ENCODE measurements around the gene KSR2.
"Not testable (repeated sequence)": the region's sequence is repeated elsewhere in the genome, so short reads cannot be mapped to it uniquely, and the experiment has no call there.

KSR2 gene

DNA sequence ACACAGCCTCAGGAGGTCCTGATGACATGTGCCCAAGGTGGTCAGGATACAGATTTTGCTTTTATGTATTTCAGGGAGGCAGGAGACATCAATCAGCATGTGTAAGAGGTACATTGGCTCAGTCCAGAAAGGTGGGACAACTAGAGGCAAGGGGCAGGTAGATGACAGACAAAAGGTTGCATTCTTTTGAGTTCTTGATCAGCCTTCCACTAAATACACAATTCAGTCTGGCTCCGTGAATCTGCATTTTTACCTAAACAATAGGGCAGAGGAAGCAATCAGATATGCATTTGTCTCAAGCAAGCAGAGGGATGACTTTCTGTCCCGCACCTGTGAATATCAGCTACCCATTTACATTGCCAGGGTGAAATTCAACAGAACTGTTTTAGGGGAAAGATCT lies 178.6 kb downstream of the KSR2 start:
- H3K4me3 Mint-ChIP-seq = no peak overlapping the region

DNA sequence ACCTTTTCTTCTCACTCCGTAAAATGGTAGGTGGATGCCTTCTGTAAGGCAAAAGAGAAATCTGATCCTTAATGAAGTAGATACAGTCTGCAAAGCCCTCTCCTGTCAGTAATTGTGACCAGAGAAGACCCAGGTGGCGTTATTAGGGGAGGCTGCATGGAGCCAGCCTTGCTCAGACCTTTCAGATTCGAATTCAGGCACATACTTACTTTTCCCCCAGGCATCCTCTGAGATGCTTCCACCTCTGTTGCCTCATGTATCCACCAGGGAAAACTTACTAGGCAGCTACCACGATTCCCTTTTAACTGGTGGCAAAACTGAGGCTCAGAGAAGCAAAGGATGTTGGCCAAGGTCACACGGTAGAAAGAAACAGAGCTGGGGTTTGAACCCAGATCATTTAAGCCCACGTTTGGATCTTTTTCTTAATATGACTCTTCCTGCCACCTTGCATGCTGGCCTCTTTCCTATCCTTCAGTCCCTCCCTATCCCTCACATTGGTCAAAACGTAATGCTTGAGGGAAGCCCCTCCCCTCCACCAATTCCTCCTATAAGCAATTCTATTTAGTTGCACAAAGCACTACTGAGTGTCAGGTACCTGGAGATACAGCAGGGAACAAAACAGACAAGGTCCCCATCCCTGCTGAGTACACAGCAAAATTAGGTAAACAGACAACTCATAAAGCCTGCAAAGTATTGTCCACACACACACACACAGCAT lies 179.4 kb downstream of the KSR2 start:
- Mint-ChIP-seq H3K4me3 (no peak overlapping the region), H3K36me3 (no peaks in the 10 kb centered on the region), H3K4me1 (peaks cover 2% of the 10 kb centered on the region), H3K27me3 (peaks cover 4% of the 10 kb centered on the region), H3K27ac (no peak overlapping the region), H3K9me3 (peaks cover 6% of the 10 kb centered on the region)
- ATAC-seq (ENCODE audit: low read depth) (no peak), DNase-seq (ENCODE audit: low spot score in 2 of 2) (no peak)

More for the DNA sequence above, 178.6 kb downstream of the KSR2 start:
- Mint-ChIP-seq H3K27ac (no peak overlapping the region), H3K27me3 (peaks cover 4% of the 10 kb centered on the region), H3K4me1 (no peaks in the 10 kb centered on the region), H3K36me3 (no peaks in the 10 kb centered on the region), H3K9me3 (peaks cover 4% of the 10 kb centered on the region)
- no peak for DNase-seq (ENCODE audit: low spot score in 2 of 2)
- no peak for ATAC-seq (ENCODE audit: low read depth)

DNA sequence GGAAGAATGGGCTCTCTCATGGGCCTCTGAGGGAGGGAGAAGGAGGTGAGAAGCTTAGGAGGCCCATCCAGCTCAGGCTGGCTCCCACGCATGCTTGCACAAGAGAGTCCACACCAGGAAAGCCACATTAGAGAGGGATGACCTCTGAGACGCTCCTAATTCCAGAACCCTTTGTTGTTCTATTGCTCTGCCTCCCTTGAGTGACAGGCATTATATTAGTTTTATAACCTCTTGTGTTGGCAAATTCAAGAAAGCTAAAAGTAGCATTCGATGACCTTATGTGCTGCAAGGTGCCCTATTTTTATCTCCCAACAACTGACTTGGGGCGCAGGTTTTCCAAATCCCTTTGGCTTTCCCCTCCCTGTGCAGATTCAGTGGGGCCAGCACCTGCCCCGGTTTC lies 190.1 kb downstream of the KSR2 start:
- no peak overlapping the region for H3K4me3 Mint-ChIP-seq

DNA sequence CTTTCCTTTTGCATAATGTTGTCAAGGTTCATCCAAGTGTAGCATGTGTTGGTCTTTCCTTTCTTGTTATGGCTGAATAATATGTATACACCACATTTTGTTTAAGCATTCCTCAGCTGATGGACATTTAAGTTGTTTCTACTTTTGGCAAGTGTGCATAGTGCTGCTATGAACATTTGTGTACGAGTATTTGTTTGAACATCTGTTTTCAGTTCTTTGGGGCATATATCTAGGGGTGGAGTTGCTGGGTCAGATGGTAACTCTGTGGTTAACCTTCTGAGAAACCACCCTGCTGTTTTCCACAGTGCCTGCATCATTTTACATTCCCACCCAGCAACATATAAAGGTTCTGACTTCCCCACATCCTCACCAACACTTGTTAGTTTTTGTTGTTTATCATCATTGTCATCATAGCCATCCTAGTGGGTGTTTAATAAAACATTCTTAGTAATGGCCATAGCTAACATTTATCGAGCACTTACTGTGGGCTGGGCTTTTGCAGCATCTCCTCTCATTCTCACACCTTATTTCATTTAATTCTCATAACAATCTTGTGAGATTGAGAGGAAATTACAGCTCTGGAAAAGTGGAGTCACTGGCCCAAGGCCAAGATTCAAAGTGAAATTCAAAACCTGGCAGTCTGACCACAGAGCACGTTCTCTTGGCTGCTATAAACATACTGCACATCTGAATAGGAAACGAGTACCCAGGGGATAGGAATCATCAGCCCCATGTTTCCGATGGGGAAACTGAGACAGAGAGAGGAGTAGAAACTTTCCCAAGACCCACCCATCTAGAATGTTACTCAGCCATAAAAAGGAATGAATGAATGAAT lies 193.6 kb downstream of the KSR2 start:
- Mint-ChIP-seq H3K4me3 (no peak overlapping the region), H3K4me1 (no peaks in the 10 kb centered on the region), H3K27ac (no peak overlapping the region), H3K27me3 (no peaks in the 10 kb centered on the region), H3K36me3 (no peaks in the 10 kb centered on the region), H3K9me3 (no peaks in the 10 kb centered on the region)
- DNase-seq (ENCODE audit: low spot score in 2 of 2) = no peak
- no peak for ATAC-seq (ENCODE audit: low read depth)

More for the DNA sequence above, 190.1 kb downstream of the KSR2 start:
- Mint-ChIP-seq H3K36me3 (no peaks in the 10 kb centered on the region), H3K27me3 (no peaks in the 10 kb centered on the region), H3K4me1 (no peaks in the 10 kb centered on the region), H3K27ac (no peak overlapping the region), H3K9me3 (peaks cover 2% of the 10 kb centered on the region)
- ATAC-seq (ENCODE audit: low read depth) (no peak), DNase-seq (ENCODE audit: low spot score in 2 of 2) (no peak)

DNA sequence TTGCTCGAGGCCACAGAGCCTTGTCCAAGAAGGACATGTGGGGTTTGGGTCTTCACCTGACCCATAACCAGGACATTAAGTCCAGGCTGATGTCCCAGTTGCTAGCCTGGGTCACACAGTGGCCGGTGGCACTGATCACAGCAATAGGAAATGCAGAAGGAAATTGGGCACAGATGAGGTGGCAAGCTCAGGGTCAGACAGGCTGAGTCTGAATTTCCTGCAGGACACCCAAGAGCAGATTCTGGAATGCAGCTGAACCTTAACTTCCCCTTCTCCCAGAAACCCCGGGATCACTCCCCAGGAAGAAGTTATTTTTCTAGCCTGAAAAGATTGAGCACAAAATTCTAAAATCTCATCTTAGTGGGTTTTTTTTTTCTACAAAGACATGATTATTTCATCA lies 199.9 kb downstream of the KSR2 start:
- no peak overlapping the region for H3K4me3 Mint-ChIP-seq
- H3K4me1 Mint-ChIP-seq = no peaks in the 10 kb centered on the region
- ATAC-seq (ENCODE audit: low read depth) (no peak), DNase-seq (ENCODE audit: low spot score in 2 of 2) (no peak)
- H3K9me3 Mint-ChIP-seq = peaks cover 8% of the 10 kb centered on the region
- no peak overlapping the region for H3K27ac Mint-ChIP-seq
- H3K27me3 Mint-ChIP-seq = peaks cover 2% of the 10 kb centered on the region
- peaks cover 2% of the 10 kb centered on the region for H3K36me3 Mint-ChIP-seq

DNA sequence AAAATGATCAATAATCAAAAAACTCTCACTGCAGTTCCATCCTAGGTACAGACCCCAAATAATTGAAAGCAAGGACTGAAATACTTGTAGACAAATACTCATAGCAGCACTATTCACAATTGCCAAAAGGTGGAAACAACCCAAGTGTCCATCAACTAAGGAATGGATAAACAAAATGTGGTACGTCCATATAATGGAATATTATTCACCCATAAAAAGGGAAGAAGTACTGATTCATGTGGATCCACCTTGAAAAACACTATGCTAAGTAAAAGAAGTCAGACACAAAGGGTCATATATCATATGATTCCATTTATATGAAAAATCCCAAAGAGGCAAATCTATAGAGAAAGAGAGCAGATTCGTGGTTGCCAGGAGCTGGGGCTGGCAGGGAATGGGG lies 202.8 kb downstream of the KSR2 start:
- ATAC-seq (ENCODE audit: low read depth) (no peak), DNase-seq (ENCODE audit: low spot score in 2 of 2) (no peak)
- no peak overlapping the region for H3K4me3 Mint-ChIP-seq
- H3K27ac Mint-ChIP-seq = no peak overlapping the region
- peaks cover 2% of the 10 kb centered on the region for H3K36me3 Mint-ChIP-seq
- no peaks in the 10 kb centered on the region for H3K4me1 Mint-ChIP-seq
- H3K27me3 Mint-ChIP-seq = peaks cover 2% of the 10 kb centered on the region
- peaks cover 8% of the 10 kb centered on the region for H3K9me3 Mint-ChIP-seq

DNA sequence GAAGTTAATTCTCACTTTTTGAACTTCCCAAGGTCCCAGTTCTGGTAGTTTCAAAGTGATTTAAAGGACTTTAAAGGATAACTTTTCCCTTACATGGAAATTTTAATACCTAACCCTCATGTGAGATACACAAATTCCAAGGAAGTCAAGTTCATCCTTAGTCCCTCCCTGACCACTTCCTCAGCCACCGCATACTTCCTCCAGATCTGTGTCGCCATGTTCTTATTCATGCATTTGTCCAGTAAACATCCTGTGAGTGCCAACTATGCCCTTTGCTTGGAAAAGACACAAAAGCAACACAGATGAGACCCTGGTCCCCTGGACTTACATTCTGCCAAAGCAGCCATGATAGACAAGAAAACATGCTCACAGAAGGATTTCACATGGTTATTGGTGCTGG lies 206.6 kb downstream of the KSR2 start:
- peaks cover 2% of the 10 kb centered on the region for H3K36me3 Mint-ChIP-seq
- H3K4me1 Mint-ChIP-seq = no peaks in the 10 kb centered on the region
- no peak for ATAC-seq (ENCODE audit: low read depth)
- no peak for DNase-seq (ENCODE audit: low spot score in 2 of 2)
- H3K9me3 Mint-ChIP-seq = peaks cover 10% of the 10 kb centered on the region
- H3K27ac Mint-ChIP-seq = no peak overlapping the region
- H3K27me3 Mint-ChIP-seq = peaks cover 2% of the 10 kb centered on the region
- H3K4me3 Mint-ChIP-seq = no peak overlapping the region

DNA sequence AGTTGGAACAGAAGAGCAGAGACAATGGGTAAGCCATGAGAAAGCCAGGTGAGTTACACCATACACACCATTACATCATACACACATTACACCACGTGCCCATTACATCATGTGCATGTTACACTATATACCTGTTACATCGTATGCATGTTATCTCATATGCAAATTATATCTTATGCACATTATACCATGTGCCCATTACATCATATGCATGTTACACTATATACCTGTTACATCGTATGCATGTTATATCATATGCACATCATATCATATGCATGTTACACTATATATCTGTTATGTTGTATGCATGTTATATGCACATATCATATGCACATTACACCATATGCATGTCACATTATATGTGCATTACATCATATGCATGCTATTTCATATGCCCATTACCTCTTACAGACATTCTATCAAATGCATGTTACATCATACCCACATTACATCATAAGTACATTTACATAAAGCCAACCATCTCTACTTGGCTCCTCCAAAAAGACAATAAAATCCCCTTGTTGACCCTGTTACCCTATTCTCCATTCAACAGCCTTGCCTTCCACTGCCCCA lies 207.2 kb downstream of the KSR2 start:
- no peaks in the 10 kb centered on the region for H3K4me1 Mint-ChIP-seq
- no peak overlapping the region for H3K27ac Mint-ChIP-seq
- DNase-seq (ENCODE audit: low spot score in 2 of 2) (no peak), ATAC-seq (ENCODE audit: low read depth) (no peak)
- H3K9me3 Mint-ChIP-seq = peaks cover 10% of the 10 kb centered on the region
- H3K27me3 Mint-ChIP-seq = peaks cover 2% of the 10 kb centered on the region
- H3K4me3 Mint-ChIP-seq = no peak overlapping the region
- H3K36me3 Mint-ChIP-seq = peaks cover 2% of the 10 kb centered on the region

DNA sequence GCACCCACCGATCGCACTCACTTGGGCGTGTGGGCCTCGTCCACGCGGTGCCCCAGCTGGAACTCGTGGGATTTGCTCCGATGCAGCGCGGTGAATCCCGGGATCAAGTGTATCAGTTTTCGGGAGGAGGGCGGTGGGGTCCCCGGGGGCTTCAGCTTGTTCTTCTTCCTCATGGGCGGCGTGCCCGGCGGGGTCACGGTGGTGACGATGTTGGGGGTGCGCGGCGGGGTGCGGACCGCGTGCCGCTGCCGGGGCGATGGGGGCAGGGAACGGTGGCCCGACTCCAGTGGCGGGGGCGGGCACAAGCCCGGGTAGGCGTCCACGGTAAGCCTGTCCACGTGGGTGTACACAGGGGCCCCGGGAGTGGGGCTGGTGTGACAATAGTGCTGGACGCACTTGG lies 207.8 kb downstream of the KSR2 start:
- ATAC-seq (ENCODE audit: low read depth) = no peak
- Mint-ChIP-seq H3K4me3 (no peak overlapping the region), H3K9me3 (peaks cover 5% of the 10 kb centered on the region)

DNA sequence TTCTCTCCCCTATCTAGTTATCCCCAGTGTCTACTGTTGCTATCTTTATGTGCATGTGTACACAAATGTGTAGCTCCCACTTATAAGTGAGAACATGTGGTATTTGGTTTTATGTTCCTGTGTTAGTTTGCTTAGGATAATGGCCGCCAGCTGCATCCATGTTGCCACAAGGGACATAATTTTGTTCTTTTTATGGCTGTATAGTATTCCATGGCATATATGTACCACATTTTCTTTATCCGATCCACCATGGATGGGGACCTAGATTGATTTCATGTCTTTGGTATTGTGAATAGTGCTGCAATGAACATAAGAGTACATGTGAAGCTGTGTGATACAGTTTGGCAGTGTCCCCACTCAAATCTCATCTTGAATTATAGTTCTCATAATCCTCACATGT lies 218.1 kb downstream of the KSR2 start:
- H3K27me3 Mint-ChIP-seq = no peaks in the 10 kb centered on the region
- no peak for ATAC-seq (ENCODE audit: low read depth)
- no peak overlapping the region for H3K27ac Mint-ChIP-seq
- no peaks in the 10 kb centered on the region for H3K36me3 Mint-ChIP-seq
- no peaks in the 10 kb centered on the region for H3K4me1 Mint-ChIP-seq
- H3K4me3 Mint-ChIP-seq = no peak overlapping the region
- DNase-seq (ENCODE audit: low spot score in 2 of 2) = no peak
- peaks cover 12% of the 10 kb centered on the region for H3K9me3 Mint-ChIP-seq

More for the DNA sequence above, 207.8 kb downstream of the KSR2 start:
- Mint-ChIP-seq H3K4me1 (no peaks in the 10 kb centered on the region), H3K27ac (no peak overlapping the region), H3K36me3 (no peaks in the 10 kb centered on the region), H3K27me3 (peaks cover 2% of the 10 kb centered on the region)
- DNase-seq (ENCODE audit: low spot score in 2 of 2) = no peak

DNA sequence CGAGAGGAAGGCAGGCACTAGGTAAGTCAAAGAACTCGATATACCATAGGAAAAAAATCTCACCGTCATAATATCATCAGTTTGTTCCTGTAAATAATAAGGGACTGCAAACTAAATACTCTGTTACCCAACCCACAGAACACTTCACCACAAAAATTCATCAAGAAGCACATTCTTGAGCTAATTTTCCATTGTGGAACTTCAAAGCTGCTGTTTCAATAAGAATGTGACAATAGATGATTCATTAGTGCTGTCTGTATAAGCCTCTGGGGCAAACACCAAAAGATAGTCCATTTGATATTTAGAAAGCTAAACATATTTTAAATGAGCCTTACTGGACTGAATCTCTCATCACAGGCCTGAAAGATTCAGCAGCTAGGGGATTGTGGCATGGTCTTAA lies 219.4 kb downstream of the KSR2 start:
- Mint-ChIP-seq H3K9me3 (peaks cover 12% of the 10 kb centered on the region), H3K4me1 (no peaks in the 10 kb centered on the region), H3K27me3 (no peaks in the 10 kb centered on the region), H3K4me3 (no peak overlapping the region), H3K36me3 (no peaks in the 10 kb centered on the region), H3K27ac (no peak overlapping the region)
- ATAC-seq (ENCODE audit: low read depth) (no peak), DNase-seq (ENCODE audit: low spot score in 2 of 2) (no peak)

DNA sequence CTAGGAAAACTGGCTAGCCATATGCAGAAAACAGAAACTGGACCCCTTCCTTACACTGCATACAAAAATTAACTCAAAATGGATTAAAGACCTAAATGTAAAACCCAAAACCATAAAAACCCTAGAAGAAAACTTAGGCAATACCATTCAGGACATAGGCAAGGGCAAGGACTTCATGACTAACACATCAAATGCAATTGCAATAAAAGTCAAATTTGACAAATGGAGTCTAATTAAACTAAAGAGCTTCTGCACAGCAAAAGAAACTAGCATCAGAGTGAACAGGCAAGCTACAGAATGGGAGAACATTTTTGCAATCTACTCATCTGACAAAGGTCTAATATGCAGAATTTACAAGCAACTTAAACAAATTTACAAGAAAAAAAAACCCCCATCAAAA lies 222.4 kb downstream of the KSR2 start:
- not testable (repeated sequence) for H3K36me3 Mint-ChIP-seq; H3K4me1 Mint-ChIP-seq; H3K4me3 Mint-ChIP-seq; H3K27ac Mint-ChIP-seq; ATAC-seq (ENCODE audit: low read depth); DNase-seq (ENCODE audit: low spot score in 2 of 2); H3K27me3 Mint-ChIP-seq
- peaks cover 12% of the 10 kb centered on the region for H3K9me3 Mint-ChIP-seq

DNA sequence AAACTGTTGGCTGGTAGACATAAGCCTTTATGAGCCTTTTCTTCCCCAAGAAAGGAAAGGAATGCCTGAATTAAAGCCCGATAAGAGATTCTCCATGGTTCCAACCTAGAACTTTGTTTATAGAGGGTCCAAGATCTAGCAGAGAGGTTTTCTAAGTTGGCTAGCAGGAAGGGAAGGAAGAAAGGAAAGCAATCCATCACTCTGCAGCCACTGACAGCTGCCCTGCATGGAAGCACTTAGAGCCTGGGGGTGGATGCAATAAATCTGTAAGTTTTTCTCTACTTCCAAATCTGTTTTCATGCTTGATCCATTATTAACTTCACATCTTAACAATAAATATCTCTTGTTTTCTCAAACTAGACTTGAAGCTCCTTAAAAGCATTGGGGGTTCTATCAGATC lies 224.4 kb downstream of the KSR2 start:
- Mint-ChIP-seq H3K27ac (no peak overlapping the region), H3K27me3 (peaks cover 1% of the 10 kb centered on the region), H3K4me3 (no peak overlapping the region), H3K36me3 (no peaks in the 10 kb centered on the region), H3K9me3 (peaks cover 5% of the 10 kb centered on the region), H3K4me1 (no peaks in the 10 kb centered on the region)
- DNase-seq (ENCODE audit: low spot score in 2 of 2) = no peak
- ATAC-seq (ENCODE audit: low read depth) = no peak

DNA sequence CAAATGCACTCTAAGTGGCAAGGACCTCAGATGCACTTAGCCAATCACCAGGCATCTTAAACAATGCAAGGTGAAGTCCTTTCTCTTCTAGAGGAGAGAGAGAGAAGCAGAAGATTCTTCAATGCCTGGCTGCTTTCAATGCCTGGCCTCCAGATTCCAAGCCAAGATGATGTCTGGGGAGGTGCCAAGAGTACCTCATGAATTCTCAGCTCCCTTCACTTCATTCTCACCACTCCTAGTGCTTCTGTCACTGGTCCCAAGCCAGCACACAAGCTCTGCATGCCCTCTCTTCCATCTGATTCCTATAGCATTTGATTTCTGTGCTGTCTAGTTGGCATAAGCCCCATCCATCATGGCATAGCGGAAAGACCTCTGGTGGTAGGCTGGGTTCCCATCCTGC lies 225.0 kb downstream of the KSR2 start:
- peaks cover 1% of the 10 kb centered on the region for H3K27me3 Mint-ChIP-seq
- H3K4me1 Mint-ChIP-seq = no peaks in the 10 kb centered on the region
- no peak for DNase-seq (ENCODE audit: low spot score in 2 of 2)
- no peak overlapping the region for H3K27ac Mint-ChIP-seq
- ATAC-seq (ENCODE audit: low read depth) = no peak
- peaks cover 5% of the 10 kb centered on the region for H3K9me3 Mint-ChIP-seq
- H3K36me3 Mint-ChIP-seq = no peaks in the 10 kb centered on the region
- H3K4me3 Mint-ChIP-seq = no peak overlapping the region

All from memory B cell (primary cell).